Measurements from ENCODE around the gene CHMP6. TPM values are rescaled to one million over a fixed set of nuclear protein-coding genes. Genes with fewer than 3 reads are reported as not detected.

CHMP6 gene
- total RNA-seq, 1 experiment from 2014 or later, result 17.4 TPM

GRCh38 chr17:80951121-80952090 is 40.2 kb upstream of the CHMP6 start:
- Histone ChIP-seq H3K79me2 (ENCODE audit: low read depth) (no peaks in the 10 kb centered on the region), H3F3A (ENCODE audit: insufficient read depth, low read depth) (no peaks in the 10 kb centered on the region), H4K20me1 (ENCODE audit: insufficient read depth) (no peaks in the 10 kb centered on the region), H3K27me3 (ENCODE audit: insufficient read depth, low read depth) (no peaks in the 10 kb centered on the region), H3K36me3 (ENCODE audit: low read depth) (no peaks in the 10 kb centered on the region), H3K27ac (no peak overlapping the region), H2AFZ (no peak overlapping the region), H3K9me3 (ENCODE audit: insufficient read depth, low read depth) (no peaks in the 10 kb centered on the region), H3K9me2 (ENCODE audit: insufficient read depth) (no peaks in the 10 kb centered on the region), H3K4me3 (no peak overlapping the region), H3K4me2 (no peak overlapping the region), H3K4me1 (replicated peaks; ENCODE audit: insufficient read depth) (no peaks in the 10 kb centered on the region)
- no peak for DNase-seq
- no peak for TF ChIP-seq EZH2 (IDR thresholded peaks at IDR 0.05; ENCODE audit: low read depth)
- TF ChIP-seq CTCF (conservative IDR thresholded peaks at IDR 0.05), result no peak
- intact Hi-C loops (cut with micrococcal nuclease; ENCODE audit: unreplicated experiment), result no loop called here
- no TSS peak for BruUV-seq (replicated peaks)
- POLR2A ChIA-PET (ENCODE audit: unreplicated experiment), result no interaction called here
- CTCF ChIA-PET, result no interaction called here

GRCh38 chr17:80952291-80952690 is 39.4 kb upstream of the CHMP6 start:
- no peaks in the 10 kb centered on the region for H3K9me2 ChIP-seq (ENCODE audit: insufficient read depth)
- H3K79me2 ChIP-seq (ENCODE audit: low read depth), result no peaks in the 10 kb centered on the region
- no peak overlapping the region for H3K4me2 ChIP-seq
- no peaks in the 10 kb centered on the region for H3K4me1 ChIP-seq (replicated peaks; ENCODE audit: insufficient read depth)
- no TSS peak for BruUV-seq (replicated peaks)
- no peaks in the 10 kb centered on the region for H3K36me3 ChIP-seq (ENCODE audit: low read depth)
- no peaks in the 10 kb centered on the region for H3K9me3 ChIP-seq (ENCODE audit: insufficient read depth, low read depth)
- no peak overlapping the region for H3K4me3 ChIP-seq
- H2AFZ ChIP-seq, result no peak overlapping the region
- ChIA-PET CTCF (no interaction called here), POLR2A (ENCODE audit: unreplicated experiment) (no interaction called here)
- no peaks in the 10 kb centered on the region for H4K20me1 ChIP-seq (ENCODE audit: insufficient read depth)
- intact Hi-C loops (cut with micrococcal nuclease; ENCODE audit: unreplicated experiment), result no loop called here
- TF ChIP-seq EZH2 (IDR thresholded peaks at IDR 0.05; ENCODE audit: low read depth) (no peak), CTCF (conservative IDR thresholded peaks at IDR 0.05) (no peak)
- H3K27ac ChIP-seq, result no peak overlapping the region
- no peaks in the 10 kb centered on the region for H3K27me3 ChIP-seq (ENCODE audit: insufficient read depth, low read depth)
- DNase-seq, result no peak
- H3F3A ChIP-seq (ENCODE audit: insufficient read depth, low read depth), result no peaks in the 10 kb centered on the region

GRCh38 chr17:80953471-80954315 is 37.9 kb upstream of the CHMP6 start:
- Histone ChIP-seq H3K4me3 (no peak overlapping the region), H2AFZ (no peak overlapping the region), H3K9me3 (ENCODE audit: insufficient read depth, low read depth) (no peaks in the 10 kb centered on the region), H3K4me2 (no peak overlapping the region), H3F3A (ENCODE audit: insufficient read depth, low read depth) (no peaks in the 10 kb centered on the region), H3K27me3 (ENCODE audit: insufficient read depth, low read depth) (no peaks in the 10 kb centered on the region), H3K79me2 (ENCODE audit: low read depth) (no peaks in the 10 kb centered on the region), H3K4me1 (replicated peaks; ENCODE audit: insufficient read depth) (no peaks in the 10 kb centered on the region), H3K27ac (no peak overlapping the region), H3K9me2 (ENCODE audit: insufficient read depth) (no peaks in the 10 kb centered on the region), H4K20me1 (ENCODE audit: insufficient read depth) (no peaks in the 10 kb centered on the region), H3K36me3 (ENCODE audit: low read depth) (no peaks in the 10 kb centered on the region)
- intact Hi-C loops (cut with micrococcal nuclease; ENCODE audit: unreplicated experiment), result no loop called here
- POLR2A ChIA-PET (ENCODE audit: unreplicated experiment), result no interaction called here
- TF ChIP-seq EZH2 (IDR thresholded peaks at IDR 0.05; ENCODE audit: low read depth), result no peak
- no peak for TF ChIP-seq CTCF (conservative IDR thresholded peaks at IDR 0.05)
- DNase-seq, result no peak
- CTCF ChIA-PET, result no interaction called here
- BruUV-seq (replicated peaks), result no TSS peak

Data from PC-9 (cell line).